Pulmonary artery endothelial cell (primary cell): ENCODE data around the gene PEF1. TPM values are rescaled to one million over a fixed set of nuclear protein-coding genes. Genes with fewer than 3 reads are reported as not detected.

ENCODE experiments used
- DNase-seq: peaks from one replicate; pipeline ENCODE4 v3.0.0-alpha.2; 2011; ENCODE audit warnings: low read depth, low spot score
- total RNA-seq: library from RNA; depleted of rRNA; stranded (reverse); fragments of >200 nt; gene quantifications from 2 replicates; pipeline ENCODE4 v1.2.3, GENCODE V29; 2014

Gene PEF1
- total RNA-seq, 1 donor from 2014 or later: 99.4 TPM

GRCh38 chr1:31655104-31655503 lies 10.4 kb upstream of the PEF1 start:
- DNase-seq: no peak

GRCh38 chr1:31654474-31654776 lies 9.7 kb upstream of the PEF1 start:
- no peak for DNase-seq

GRCh38 chr1:31653717-31654473 lies 9.2 kb upstream of the PEF1 start:
- DNase-seq: no peak

GRCh38 chr1:31652891-31653499 lies 8.3 kb upstream of the PEF1 start:
- DNase-seq: no peak

- no peak for DNase-seq
These were observed 7.1 kb upstream of the PEF1 start for GRCh38 chr1:31651766-31652165.

GRCh38 chr1:31651089-31651420 lies 6.4 kb upstream of the PEF1 start:
- DNase-seq: no peak

DNA sequence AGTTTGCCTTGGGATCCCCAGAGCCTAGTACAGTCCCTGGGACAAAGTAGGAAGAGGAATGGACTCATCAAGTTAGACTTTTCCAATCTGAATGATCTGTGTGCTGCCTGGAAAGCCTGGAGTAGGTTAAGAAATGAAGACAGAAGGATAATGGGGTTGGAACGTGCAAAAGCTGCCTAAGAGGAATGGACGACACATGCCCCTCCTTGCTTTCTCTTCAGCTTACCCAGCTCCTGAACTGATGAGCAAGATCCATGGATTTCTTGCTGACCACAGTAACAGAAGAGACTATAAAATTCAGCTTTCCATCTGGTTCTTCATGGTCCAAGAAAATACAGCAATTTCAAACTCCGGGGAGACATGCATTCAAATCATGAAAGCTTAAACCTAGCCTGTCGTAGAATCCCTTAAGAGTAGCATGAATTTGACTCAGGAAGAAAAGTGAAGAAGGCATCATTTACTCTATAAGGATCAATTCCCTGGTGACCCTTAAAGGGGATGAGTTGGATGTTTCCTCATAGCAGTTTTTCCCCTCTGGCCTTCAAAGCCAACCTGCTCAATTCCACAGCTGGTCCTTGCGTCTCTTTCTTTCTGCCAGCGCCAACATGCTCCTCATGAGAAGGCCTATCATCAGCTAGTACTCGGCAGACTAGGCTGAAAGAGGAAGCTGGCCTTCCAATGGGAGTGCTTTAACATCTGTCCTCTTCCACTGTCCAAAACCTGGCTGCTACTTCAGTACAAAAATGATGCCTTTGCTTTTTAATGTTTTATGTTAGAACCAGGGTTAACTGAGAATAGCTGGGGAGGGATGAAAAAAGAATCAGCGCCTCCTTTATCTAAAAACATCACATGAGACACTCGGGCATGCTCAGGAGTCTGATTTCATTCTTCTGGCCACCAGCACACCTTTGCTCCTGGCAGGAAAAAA lies 5.7 kb upstream of the PEF1 start:
- no peak for DNase-seq

- DNase-seq: no peak
These were observed 4.1 kb upstream of the PEF1 start for GRCh38 chr1:31648641-31649357.

GRCh38 chr1:31648190-31648589 lies 3.5 kb upstream of the PEF1 start:
- DNase-seq: no peak

DNA sequence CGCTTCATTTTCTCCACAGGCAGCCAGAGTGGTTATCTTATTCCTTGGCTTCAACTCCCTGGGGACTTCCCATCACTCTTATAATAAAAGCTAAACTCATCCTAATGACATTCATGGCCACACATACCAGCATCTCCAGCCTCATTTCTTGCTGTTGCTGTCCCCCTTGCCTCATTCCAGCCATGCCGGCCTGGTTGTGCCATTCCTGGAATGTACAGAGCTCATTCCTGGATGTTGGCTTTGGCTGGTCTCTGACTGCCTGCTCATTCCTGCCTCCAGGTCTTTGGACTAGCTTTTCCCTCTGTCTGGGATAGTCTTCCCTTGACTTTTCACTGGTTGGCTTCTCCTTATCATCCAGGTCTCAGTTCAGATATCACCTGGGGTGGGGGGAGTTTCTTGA lies 2.4 kb upstream of the PEF1 start:
- no peak for DNase-seq

DNA sequence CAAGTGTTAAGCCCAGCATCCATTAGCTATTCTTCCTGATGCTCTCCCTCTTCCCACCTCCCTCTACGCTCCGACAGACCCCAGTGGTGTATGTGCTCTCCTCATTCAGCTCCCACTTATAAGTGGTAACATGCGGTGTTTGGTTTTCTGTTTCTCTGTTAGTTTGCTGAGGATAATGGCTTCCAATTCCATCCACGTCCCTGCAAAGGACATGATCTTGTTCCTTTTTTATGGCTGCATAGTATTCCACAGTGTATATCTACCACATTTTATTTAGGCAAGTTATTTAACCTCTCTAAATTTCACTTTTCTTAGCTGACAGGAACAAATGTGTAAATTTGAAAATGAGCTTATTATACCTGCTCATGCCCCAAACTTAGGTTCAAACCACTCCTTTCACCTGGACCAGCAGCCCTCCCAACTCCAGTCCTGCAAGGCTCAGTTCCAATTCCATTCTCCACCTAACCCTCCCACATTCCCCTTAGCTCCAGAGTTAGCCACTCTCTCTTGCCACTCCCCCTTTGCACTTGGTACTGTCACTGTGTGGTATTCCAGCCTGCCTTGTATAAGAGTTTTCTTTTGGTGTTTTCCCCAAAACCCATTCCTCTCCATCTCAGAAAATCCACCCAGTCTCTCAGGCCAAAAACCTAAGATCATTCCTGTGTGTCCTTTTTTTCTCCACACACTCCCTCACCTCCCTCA lies 1.7 kb upstream of the PEF1 start:
- no peak for DNase-seq

DNA sequence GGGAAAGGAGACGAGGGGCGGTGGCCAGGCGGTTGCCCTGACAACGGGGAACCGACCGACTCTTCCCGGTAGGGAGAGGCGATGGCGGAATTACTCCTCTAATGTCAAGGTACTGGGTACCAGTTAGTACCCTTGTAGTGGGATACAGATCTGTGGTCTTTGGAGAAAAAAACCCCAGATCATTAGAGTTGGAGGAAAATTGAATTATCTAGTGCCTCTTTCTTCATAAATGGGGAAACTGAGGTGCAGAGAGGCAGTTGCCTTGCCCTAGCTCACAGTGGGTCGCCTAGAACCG lies 545 bp upstream of the PEF1 start:
- no peak for DNase-seq

DNA sequence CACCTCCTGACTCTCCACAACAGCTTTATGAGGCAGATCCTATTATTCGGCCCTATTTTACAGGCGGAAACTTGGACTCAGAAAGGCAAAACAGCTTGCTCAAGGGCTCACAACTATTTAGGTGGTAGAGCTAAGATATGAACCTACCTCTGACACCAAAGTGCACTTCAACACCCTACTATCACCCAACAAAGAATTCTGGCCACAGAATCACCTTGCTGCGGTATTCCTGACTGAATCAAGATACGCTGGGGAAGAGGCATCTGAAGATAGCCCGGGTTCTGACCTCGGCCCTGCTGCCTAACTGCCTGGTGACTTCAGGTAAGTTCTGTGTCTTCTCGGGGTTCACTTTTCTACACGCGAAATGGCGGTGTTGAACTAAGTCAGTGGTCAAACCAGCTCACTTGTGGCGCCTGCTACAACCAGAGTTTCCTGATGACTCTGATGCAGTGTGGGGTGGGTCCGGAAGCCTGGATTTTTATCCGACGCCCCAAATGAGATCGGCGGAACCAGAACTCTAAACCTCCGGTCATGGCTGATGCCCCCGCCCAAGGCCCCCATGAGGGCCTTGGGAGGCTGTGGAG lies 608 bp downstream of the PEF1 start:
- no peak for DNase-seq

DNA sequence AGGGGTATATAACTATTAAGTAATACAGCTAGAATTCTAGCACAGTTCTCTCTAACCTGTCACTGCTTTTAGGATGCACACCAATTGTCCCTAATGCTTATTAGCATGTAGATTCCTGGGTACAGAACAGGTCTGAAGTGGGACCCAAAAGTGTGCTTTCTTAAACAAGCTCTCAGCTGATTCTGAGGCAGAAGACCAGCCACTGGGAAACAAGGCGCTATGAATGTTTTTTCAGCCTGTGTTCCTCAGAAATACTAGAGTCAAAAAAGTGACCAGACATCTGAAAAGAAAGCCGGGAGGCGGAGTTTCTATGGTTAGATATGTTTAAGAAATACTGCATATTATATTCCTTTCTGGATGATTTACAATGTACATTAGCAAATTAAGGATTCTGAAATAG lies 1.8 kb downstream of the PEF1 start:
- no peak for DNase-seq

GRCh38 chr1:31642366-31642765 lies 2.3 kb downstream of the PEF1 start:
- no peak for DNase-seq

DNA sequence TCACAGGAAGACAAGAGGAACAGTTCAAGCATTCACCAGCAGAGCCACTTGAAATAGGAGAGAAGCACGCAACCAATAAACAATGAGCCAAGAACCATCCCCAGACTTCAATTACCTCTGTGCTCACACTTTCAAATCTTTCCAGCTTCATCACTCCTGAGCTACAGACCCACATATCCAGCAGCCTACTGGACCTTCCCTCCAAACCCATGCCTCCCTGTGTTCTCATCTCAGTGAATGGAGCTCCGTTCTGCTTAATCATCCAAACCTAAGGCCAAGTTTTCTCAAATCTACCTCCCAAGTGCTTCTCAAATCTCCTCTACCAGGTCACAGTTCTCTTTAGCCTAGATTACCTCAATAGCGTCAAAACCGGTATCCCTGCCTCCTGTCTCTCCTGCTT lies 3.7 kb downstream of the PEF1 start:
- no peak for DNase-seq

- DNase-seq: no peak
These were observed 4.5 kb downstream of the PEF1 start for GRCh38 chr1:31640179-31640578.

DNA sequence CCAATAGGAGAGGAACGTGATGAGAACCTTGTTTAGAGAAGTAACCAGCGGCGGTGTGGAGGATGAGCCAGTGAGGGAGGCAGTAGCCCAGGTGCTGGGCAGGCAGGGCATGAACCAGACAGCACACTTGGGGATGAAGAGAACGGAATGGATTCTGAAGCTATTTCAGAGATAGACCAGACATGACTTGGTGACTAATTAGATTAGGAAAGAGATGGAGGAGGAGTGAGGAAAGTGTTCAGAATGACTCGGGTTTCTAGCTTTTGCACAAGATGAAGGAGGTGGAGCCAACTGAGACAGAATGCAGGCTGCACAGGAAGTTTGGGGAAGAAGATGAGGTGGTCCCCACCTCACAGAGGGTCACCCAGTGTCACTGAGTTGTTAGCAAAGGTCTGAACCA lies 5.1 kb downstream of the PEF1 start:
- no peak for DNase-seq

DNA sequence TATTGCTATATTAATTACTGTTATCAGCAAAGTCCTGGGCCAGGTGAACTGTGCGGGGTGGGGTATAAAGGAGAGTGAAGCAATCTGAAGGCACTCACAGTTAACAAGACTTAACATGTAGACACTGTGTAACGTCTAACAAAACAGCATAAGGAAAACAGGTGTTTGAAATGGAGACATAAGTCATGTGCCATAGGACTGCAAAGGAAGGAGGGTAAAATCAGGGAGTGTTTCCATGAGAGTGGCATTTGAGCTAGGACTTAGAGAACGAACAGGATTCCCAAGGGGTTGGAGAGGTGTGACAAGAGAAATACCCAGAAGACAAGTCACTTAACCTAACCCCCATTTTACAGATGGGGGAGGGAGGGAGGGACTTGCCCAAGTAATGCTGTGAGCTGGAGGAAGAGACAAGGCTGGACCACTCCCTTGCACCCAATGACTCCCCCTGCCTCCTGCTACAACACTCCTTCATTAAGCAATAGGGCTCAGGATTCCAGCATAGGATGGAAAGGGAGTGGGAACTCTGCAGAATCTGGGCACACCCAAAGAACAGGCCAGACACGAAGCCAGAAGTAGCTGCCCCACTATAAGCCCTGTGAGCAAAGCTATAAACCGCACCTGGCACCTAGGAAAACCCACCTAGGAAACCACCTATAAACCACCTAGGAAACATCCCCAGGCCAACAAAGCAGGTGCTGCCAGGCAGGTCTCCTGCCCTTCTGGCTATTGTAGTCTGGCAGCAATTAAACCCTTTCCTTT lies 6.6 kb downstream of the PEF1 start:
- no peak for DNase-seq

DNA sequence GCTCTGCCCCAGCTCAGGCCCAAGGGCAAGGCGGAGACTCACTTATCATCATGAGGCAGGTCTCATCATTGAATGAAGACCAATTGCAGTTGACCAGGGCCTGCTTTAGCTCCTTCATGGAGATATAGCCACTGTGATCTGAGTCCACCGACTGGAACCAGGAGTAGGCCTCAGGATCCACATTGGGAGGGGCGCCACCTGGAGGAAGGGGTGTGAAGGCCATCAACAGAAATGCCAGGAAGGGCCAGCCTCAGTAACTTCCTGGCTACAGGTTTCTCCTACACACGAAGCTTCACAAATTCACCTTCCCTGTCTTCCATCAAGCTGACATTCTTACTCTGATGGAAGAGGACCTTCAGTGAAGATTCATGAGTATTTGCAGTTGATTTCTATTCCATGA lies 11.6 kb downstream of the PEF1 start:
- no peak for DNase-seq
